C4-2B (cell line): ENCODE results near the gene FAM222B.

Experiments used
- CTCF ChIP-seq: fragments of 450-650 bp; conservative IDR thresholded peaks from 2 replicates; pipeline ENCODE4 v1.5.1; 2017; ENCODE audit warnings: mild to moderate bottlenecking
- ZFX ChIP-seq: fragments of 450-650 bp; IDR thresholded peaks from 2 replicates; pipeline ENCODE4 v1.6.1; 2017

- no peak for TF ChIP-seq CTCF
- no peak for TF ChIP-seq ZFX
Measured at GRCh38 chr17:28828294-28829040, 14.1 kb downstream of the FAM222B start.
